IMR-90 (cell line): ENCODE data around the gene SRRM4. TPM values are rescaled to one million over a fixed set of nuclear protein-coding genes. Genes with fewer than 3 reads are reported as not detected.

Experiments
- ATAC-seq: fragments of 200-7000 bp; cut with Tn5 transposase; 2 replicates; pipeline ENCODE4 v1.9.1; 2020; ENCODE audit warnings: low read depth, mild to moderate bottlenecking, moderate library complexity
- BruUV-seq: library from RNA; stranded (reverse); fragments of 400-500 nt; replicated peaks from 2 replicates; lab custom pipeline; 2021; lab: Mats Ljungman, UMichigan
- CTCF ChIA-PET: fragments of 300-600 bp; formaldehyde crosslinking; extraction: SDS; loops from one replicate; lab custom pipeline; 2021; ENCODE audit warnings: antibody characterized with exemption; lab: Yijun Ruan, JAX
- POLR2A ChIA-PET: fragments of 300-600 bp; sonication (Branson Sonifier 250); formaldehyde crosslinking; loops from one replicate; lab custom pipeline; 2022; ENCODE audit warnings: antibody characterized with exemption; ENCODE audit not compliant: unreplicated experiment; lab: Charles Lee
- DNase-seq: peaks from one replicate; pipeline ENCODE4 v3.0.0; 2013
- H2AFZ ChIP-seq: replicated peaks from 2 replicates; pipeline ENCODE3; 2013; ENCODE audit warnings: low read length, mild to moderate bottlenecking; ENCODE audit not compliant: poor library complexity
- H2AK5ac ChIP-seq: 2 replicates; pipeline ENCODE4 v1.6.1; 2013; ENCODE audit warnings: low read depth, low read length, inconsistent platforms
- H2AK9ac ChIP-seq: replicated peaks from 2 replicates; pipeline ENCODE3; 2013; ENCODE audit warnings: mild to moderate bottlenecking, low read depth, low read length, moderate library complexity; ENCODE audit not compliant: poor library complexity
- H2BK120ac ChIP-seq: 2 replicates; pipeline ENCODE4 v1.6.1; 2013; ENCODE audit warnings: low read depth, low read length, inconsistent platforms
- H2BK15ac ChIP-seq: 3 replicates; pipeline ENCODE4 v1.6.1; 2013; ENCODE audit warnings: low read depth, low read length, inconsistent platforms
- H2BK20ac ChIP-seq: 2 replicates; pipeline ENCODE4 v1.6.1; 2013; ENCODE audit warnings: low read depth, mild to moderate bottlenecking, inconsistent platforms, low read length, moderate library complexity
- H2BK5ac ChIP-seq: 2 replicates; pipeline ENCODE4 v1.6.1; 2013; ENCODE audit warnings: mild to moderate bottlenecking, low read depth, low read length, inconsistent platforms; ENCODE audit not compliant: poor library complexity, severe bottlenecking
- H3K14ac ChIP-seq: replicated peaks from 2 replicates; pipeline ENCODE4 v1.6.1; 2013; ENCODE audit warnings: low read depth, low read length, inconsistent platforms
- H3K18ac ChIP-seq: 2 replicates; pipeline ENCODE4 v1.6.1; 2013; ENCODE audit warnings: low read depth, low read length, control low read depth
- H3K23ac ChIP-seq: 2 replicates; pipeline ENCODE4 v1.6.1; 2013; ENCODE audit warnings: low read depth, low read length, inconsistent platforms
- H3K27ac ChIP-seq: 2 replicates; pipeline ENCODE4 v1.5.1; 2013; ENCODE audit warnings: mild to moderate bottlenecking, control low read depth, low read length; ENCODE audit not compliant: insufficient read depth
- H3K27me3 ChIP-seq: 2 replicates; pipeline ENCODE4 v1.6.1; 2013; ENCODE audit warnings: low read length; ENCODE audit not compliant: control insufficient read depth, insufficient read depth
- H3K36me3 ChIP-seq: 2 replicates; pipeline ENCODE4 v1.6.1; 2013; ENCODE audit warnings: low read length, mixed read lengths; ENCODE audit not compliant: control insufficient read depth, insufficient read depth
- H3K4ac ChIP-seq: 2 replicates; pipeline ENCODE4 v1.6.1; 2013; ENCODE audit warnings: low read depth, low read length, inconsistent platforms
- H3K4me1 ChIP-seq: 2 replicates; pipeline ENCODE4 v1.6.1; 2013; ENCODE audit warnings: low read length, mixed read lengths; ENCODE audit not compliant: control insufficient read depth, insufficient read depth
- H3K4me2 ChIP-seq: 2 replicates; pipeline ENCODE4 v1.6.1; 2013; ENCODE audit warnings: low read depth, mild to moderate bottlenecking, control low read depth, low read length, moderate library complexity
- H3K4me3 ChIP-seq: 2 replicates; pipeline ENCODE4 v1.5.1; 2013; ENCODE audit warnings: low read depth, mild to moderate bottlenecking, control low read depth, low read length, moderate library complexity; ENCODE audit not compliant: insufficient read depth
- H3K56ac ChIP-seq: 2 replicates; pipeline ENCODE4 v1.6.1; 2013; ENCODE audit warnings: low read length, inconsistent platforms; ENCODE audit not compliant: insufficient read depth; ENCODE audit errors: extremely low read depth
- H3K79me1 ChIP-seq, 2 experiments: 2 replicates each; pipeline ENCODE4 v1.6.1; 2013; ENCODE audit warnings: low read length in 2 of 2, inconsistent platforms in 1 of 2, low read depth in 1 of 2
- H3K9ac ChIP-seq: 2 replicates; pipeline ENCODE4 v1.6.1; 2013; ENCODE audit warnings: low read depth, low read length, control low read depth
- H3K9me1 ChIP-seq: 2 replicates; pipeline ENCODE4 v1.6.1; 2013; ENCODE audit warnings: low read length, inconsistent platforms; ENCODE audit not compliant: insufficient read depth
- H3K9me3 ChIP-seq: 2 replicates; pipeline ENCODE4 v1.6.1; 2013; ENCODE audit warnings: low read length; ENCODE audit not compliant: control insufficient read depth, insufficient read depth
- H4K20me1 ChIP-seq: 2 replicates; pipeline ENCODE4 v1.6.1; 2013; ENCODE audit warnings: low read length, inconsistent platforms; ENCODE audit not compliant: insufficient read depth
- H4K5ac ChIP-seq: 2 replicates; pipeline ENCODE4 v1.6.1; 2013; ENCODE audit warnings: mild to moderate bottlenecking, low read depth, low read length, control low read depth
- H4K8ac ChIP-seq, 2 experiments: 2 replicates each; pipeline ENCODE4 v1.6.1; 2013; ENCODE audit warnings: low read depth in 2 of 2, low read length in 2 of 2, control low read depth in 1 of 2, inconsistent platforms in 1 of 2
- H4K91ac ChIP-seq: 2 replicates; pipeline ENCODE4 v1.6.1; 2013; ENCODE audit warnings: low read depth, low read length, inconsistent platforms; ENCODE audit not compliant: insufficient read depth
- CTCF ChIP-seq: conservative IDR thresholded peaks from 2 replicates; pipeline ENCODE4 v1.5.1; 2012; ENCODE audit warnings: mild to moderate bottlenecking, low read depth, low read length, improper control_type of control experiment
- MXI1 ChIP-seq: IDR thresholded peaks from 2 replicates; pipeline ENCODE4 v1.6.1; 2012; ENCODE audit warnings: low read depth, mild to moderate bottlenecking, low read length, moderate library complexity, borderline replicate concordance
- WGBS, 2 experiments: methylation state at CpG; one replicate each; pipeline versions ENCODE4 v1.1.5 to v1.1.7; 2013; ENCODE audit warnings: missing lambda C conversion rate in 2 of 2; ENCODE audit not compliant: insufficient read length in 1 of 2; ENCODE audit errors: extremely low coverage in 2 of 2; 5-methylcytosine and 5-hydroxymethylcytosine counted together
- dilution Hi-C: fragments of 300-500 bp; cut with HindIII; formaldehyde crosslinking; loops from one replicate; pipeline ENCODE4 v1.14.3; 2018; ENCODE audit warnings: low sequenced_read_pairs; ENCODE audit not compliant: unreplicated experiment
- in situ Hi-C: fragments of 300-500 bp; cut with MboI; formaldehyde crosslinking; loops from 3 replicates; pipeline ENCODE4 v1.14.3; 2019; ENCODE audit warnings: low sequenced_read_pairs, inconsistent platforms, mixed read lengths
- intact Hi-C: fragments of 100-400 bp; cut with micrococcal nuclease; formaldehyde crosslinking; loops from 2 replicates; pipeline ENCODE4 v1.10.0; 2022
- polyA plus RNA-seq, 3 experiments: library from polyadenylated mRNA; depleted of rRNA; stranded (reverse); fragments of >200 nt; gene quantifications; 2 replicates each; pipeline ENCODE4 v1.2.3, GENCODE V29; 2012; ENCODE audit warnings: low replicate concordance in 1 of 3
- total RNA-seq: library from RNA; depleted of rRNA; stranded (reverse); fragments of >200 nt; gene quantifications from 2 replicates; pipeline ENCODE4 v1.2.3, GENCODE V29; 2012

Gene SRRM4
- total and polyA plus RNA-seq, 2 of the 4 experiments (the other 2 are of a cell fraction), result not detected

GRCh38 chr12:119014368-119014767 lies 33.0 kb downstream of the SRRM4 start:
- Histone ChIP-seq H4K20me1 (no peaks in the 10 kb centered on the region), H3K9ac (no peak overlapping the region), H3K4me2 (no peak overlapping the region), H2BK5ac (no peak overlapping the region), H3K23ac (no peak overlapping the region), H3K18ac (no peak overlapping the region), H3K56ac (no peak overlapping the region), H3K9me1 (no peaks in the 10 kb centered on the region), H3K14ac (no peak overlapping the region), H3K9me3 (peaks cover 9% of the 10 kb centered on the region), H2AK5ac (no peak overlapping the region), H3K27ac (no peak overlapping the region), H3K27me3 (no peaks in the 10 kb centered on the region), H2BK15ac (no peak overlapping the region), H2BK20ac (no peak overlapping the region), H4K5ac (no peak overlapping the region), H2BK120ac (no peak overlapping the region), H3K4me3 (no peak overlapping the region), H4K8ac (no peak overlapping the region), H3K36me3 (no peaks in the 10 kb centered on the region), H2AFZ (no peak overlapping the region), H2AK9ac (no peak overlapping the region), H3K79me1 (no peaks in the 10 kb centered on the region), H3K4ac (no peak overlapping the region), H4K91ac (no peak overlapping the region), H3K4me1 (no peaks in the 10 kb centered on the region)
- POLR2A ChIA-PET, result no interaction called here
- no peak for ATAC-seq
- intact Hi-C loops (no loop called here), in situ Hi-C loops (no loop called here), dilution Hi-C loops (no loop called here)
- no CpG with 5 or more reads among the region's 1 CpG for WGBS, 2 experiments
- no peak for DNase-seq
- TF ChIP-seq MXI1 (no peak), CTCF (no peak)
- CTCF ChIA-PET, result interaction anchor here (0.6 kb wide), 1 partner anchor 162 kb away, joined by 3 read pairs; no protein-coding TSS in a partner anchor
- BruUV-seq, result no TSS peak
